ENCODE data around the gene SGIP1. TPM values are rescaled to one million over a fixed set of nuclear protein-coding genes. Genes with fewer than 3 reads are reported as not detected.

The SGIP1 gene
- total and polyA plus RNA-seq, 2 of the 8 experiments (the other 6 are each of a cell fraction or from before 2014, with no cell fraction given) = 1.4 to 2.1 TPM

GRCh38 chr1:66760506-66760905 lies 226.6 kb downstream of the SGIP1 start:
- no peak overlapping the region for H3K56ac ChIP-seq (replicated peaks; ENCODE audit: insufficient read length, low read depth, low read length)
- POLR2A ChIA-PET (ENCODE audit: partially characterized antibody) = no interaction called here

More at GRCh38 chr1:66760506-66760905, 226.6 kb downstream of the SGIP1 start:
- H4K5ac ChIP-seq (ENCODE audit: insufficient read length, low read depth, low read length) = no peak overlapping the region
- no peak for DNase-seq (ENCODE audit: low read depth in 1 of 2, low spot score in 2 of 2)
- no peaks in the 10 kb centered on the region for H4K20me1 ChIP-seq (replicated peaks in 1 of 2; ENCODE audit: control insufficient read depth in 1 of 2, insufficient read depth in 2 of 2, low read length in 2 of 2)
- no peak for FAIRE-seq
- no peaks in the 10 kb centered on the region for H3K36me3 ChIP-seq (ENCODE audit: control insufficient read depth in 2 of 4, insufficient read depth in 4 of 4, low read length in 3 of 4)
- H2AFZ ChIP-seq (ENCODE audit: low read length) = no peak overlapping the region
- no peak overlapping the region for H2BK5ac ChIP-seq (ENCODE audit: low read depth, low read length)
- no peak overlapping the region for H2BK12ac ChIP-seq (ENCODE audit: low read depth, low read length)
- no peak overlapping the region for H3K4ac ChIP-seq (replicated peaks; ENCODE audit: insufficient read length, low read depth, low read length)
- no peak overlapping the region for H3K27ac ChIP-seq (ENCODE audit: low read depth, low read length)
- H4K8ac ChIP-seq (ENCODE audit: extremely low read depth, insufficient read depth, low read length) = no peak overlapping the region
- H3K4me2 ChIP-seq (ENCODE audit: insufficient read depth in 1 of 2, low read depth in 2 of 2, low read length in 2 of 2) = no peak overlapping the region
- no peak overlapping the region for H2BK120ac ChIP-seq (replicated peaks; ENCODE audit: low read depth, low read length)
- WGBS, 2 experiments (ENCODE audit: extremely low coverage in 1 of 2, insufficient coverage in 1 of 2, insufficient read length in 1 of 2, insufficient replicate concordance in 2 of 2, low coverage in 1 of 2, low lambda C conversion rate in 2 of 2, missing lambda C conversion rate in 1 of 2) = 80% methylated on average over 1 of the region's 1 CpG; no CpG with 5 or more reads in 1 of the 2 experiments
- no peak overlapping the region for H2AK5ac ChIP-seq (ENCODE audit: low read depth, low read length)
- H3K14ac ChIP-seq (ENCODE audit: insufficient read length) = no peak overlapping the region
- H4K91ac ChIP-seq (replicated peaks; ENCODE audit: insufficient read length, low read length) = no peak overlapping the region
- no peak overlapping the region for H3K18ac ChIP-seq (ENCODE audit: extremely low read depth, low read length)
- no peak overlapping the region for H2BK20ac ChIP-seq (ENCODE audit: low read length)
- H3K23ac ChIP-seq (ENCODE audit: insufficient read length) = no peak overlapping the region
- no peaks in the 10 kb centered on the region for H3K79me2 ChIP-seq (ENCODE audit: control insufficient read depth in 1 of 2, insufficient read depth in 2 of 2, low read length in 2 of 2)
- CTCF ChIA-PET (ENCODE audit: partially characterized antibody) = interaction anchor here (1.2 kb wide), 1 partner anchor 451 kb away, joined by 3 read pairs; no protein-coding TSS in a partner anchor
- TF ChIP-seq USF2 (IDR thresholded peaks at IDR 0.05; ENCODE audit: low read length) (no peak), EZH2 (IDR thresholded peaks at IDR 0.05; ENCODE audit: low read depth, low read length, severe bottlenecking) (no peak), KDM4A (IDR thresholded peaks at IDR 0.05; ENCODE audit: low read depth, low read length, severe bottlenecking) (no peak), SIX5 (IDR thresholded peaks at IDR 0.05; ENCODE audit: low read depth, low read length) (no peak), HDAC2 (IDR thresholded peaks at IDR 0.05; ENCODE audit: borderline replicate concordance in 1 of 2, low read depth in 2 of 2, low read length in 2 of 2) (no peak)
- no peaks in the 10 kb centered on the region for H3K79me1 ChIP-seq (ENCODE audit: low read depth, low read length)
- H3K9me3 ChIP-seq (ENCODE audit: insufficient read depth in 2 of 2, low read depth in 1 of 2, low read length in 1 of 2) = no peaks in the 10 kb centered on the region
- no peak overlapping the region for H2BK15ac ChIP-seq (ENCODE audit: low read length)
- no peaks in the 10 kb centered on the region for H3K27me3 ChIP-seq (replicated peaks in 1 of 4; ENCODE audit: control insufficient read depth in 3 of 4, extremely low read depth in 1 of 4, insufficient read depth in 3 of 4, low read length in 3 of 4)
- H3K23me2 ChIP-seq (ENCODE audit: low read depth, low read length) = no peaks in the 10 kb centered on the region
- no peaks in the 10 kb centered on the region for H3K4me1 ChIP-seq (replicated peaks in 1 of 4; ENCODE audit: control insufficient read depth in 3 of 4, insufficient read depth in 4 of 4, low read length in 3 of 4)
- no peak overlapping the region for H3K9ac ChIP-seq (replicated peaks in 1 of 4; ENCODE audit: extremely low read depth in 1 of 4, low read depth in 3 of 4, low read length in 3 of 4)
- no peak overlapping the region for H3K4me3 ChIP-seq (ENCODE audit: extremely low read depth in 1 of 4, insufficient read depth in 2 of 4, low read depth in 3 of 4, low read length in 4 of 4)
